ENCODE results near the gene FAM163B.

FAM163B gene

GRCh38 chr9:133615606-133616188 lies 6.5 kb upstream of the FAM163B start:
- FAIRE-seq, result no peak

DNA sequence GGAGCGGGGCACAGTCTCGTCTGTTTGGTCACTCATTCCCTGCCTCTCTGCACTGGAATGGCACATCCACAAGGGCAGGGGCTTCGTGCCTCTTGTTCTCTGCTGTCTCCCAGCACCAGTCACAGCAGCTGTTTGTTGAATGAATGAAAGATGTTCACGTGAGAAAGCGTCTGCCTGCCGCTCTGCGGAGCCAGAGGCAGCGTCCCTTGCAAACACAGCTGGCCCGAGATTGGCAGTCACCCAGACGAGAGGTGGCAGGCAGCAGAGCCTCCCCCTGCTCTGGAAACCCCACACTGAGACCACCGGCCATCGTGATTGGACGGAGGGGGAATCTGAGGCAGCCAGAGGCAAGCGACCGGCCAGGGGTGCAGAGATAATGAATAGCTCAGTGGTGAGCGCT lies 6.0 kb upstream of the FAM163B start:
- FAIRE-seq, result no peak

DNA sequence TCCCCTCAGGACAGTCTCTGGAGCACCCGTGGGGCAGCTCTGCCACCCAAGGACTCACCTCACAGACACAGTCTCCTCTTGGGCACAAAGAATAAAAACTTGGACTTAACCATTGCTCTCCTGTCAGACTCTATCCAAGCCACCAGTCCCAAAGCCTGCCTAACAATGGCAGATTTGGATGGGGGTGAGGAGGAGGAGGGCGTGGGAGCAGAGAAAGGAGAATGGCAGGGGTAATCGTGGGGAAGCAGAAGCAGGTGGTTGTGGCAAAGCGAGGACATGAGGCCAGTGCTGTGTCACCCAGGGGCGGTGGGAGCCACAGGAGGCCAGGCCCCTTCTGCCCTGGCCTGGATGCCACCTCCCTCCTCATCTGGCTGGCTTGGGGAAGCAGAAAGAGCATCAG lies 5.5 kb upstream of the FAM163B start:
- no peak for FAIRE-seq

DNA sequence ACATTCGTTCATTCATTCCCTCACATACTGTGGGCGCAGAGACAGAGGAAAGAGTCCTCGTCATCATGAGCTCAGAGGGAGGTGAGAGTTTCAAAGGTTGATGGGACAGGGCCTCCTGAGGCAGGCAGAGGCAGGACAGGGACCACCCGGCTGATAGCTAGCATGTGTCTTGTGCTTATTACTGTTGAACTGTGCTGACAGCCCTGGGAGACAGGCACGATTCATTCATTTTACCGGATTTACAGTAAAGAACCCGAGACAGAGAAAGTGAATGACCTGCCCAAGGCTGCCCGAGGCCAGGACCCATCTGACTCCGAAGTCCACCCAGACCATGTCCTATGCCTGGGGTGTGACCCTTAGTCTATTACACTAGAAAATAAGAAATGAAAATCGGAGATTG lies 4.9 kb upstream of the FAM163B start:
- no peak for FAIRE-seq

GRCh38 chr9:133613432-133613831 lies 4.2 kb upstream of the FAM163B start:
- no peak for FAIRE-seq

DNA sequence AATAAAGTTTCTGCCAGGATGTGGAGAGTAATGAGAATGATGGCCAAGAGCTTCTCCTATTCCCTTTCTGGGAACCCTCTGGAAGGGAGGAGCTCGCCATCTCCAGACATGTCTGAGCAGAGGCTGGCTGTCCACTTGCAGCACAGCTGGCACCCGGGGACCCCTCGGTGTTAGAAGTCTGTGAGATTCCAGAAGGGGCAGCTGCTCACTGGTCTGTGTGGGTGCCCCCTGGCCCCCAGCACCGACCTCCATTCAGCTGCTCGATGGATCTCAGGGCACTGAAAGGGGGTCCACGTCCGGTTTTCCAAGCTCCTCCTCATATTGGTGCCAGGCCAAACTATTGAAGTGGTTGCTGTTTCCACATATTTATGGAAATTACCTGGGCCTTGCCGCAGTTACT lies 3.6 kb upstream of the FAM163B start:
- no peak for FAIRE-seq

DNA sequence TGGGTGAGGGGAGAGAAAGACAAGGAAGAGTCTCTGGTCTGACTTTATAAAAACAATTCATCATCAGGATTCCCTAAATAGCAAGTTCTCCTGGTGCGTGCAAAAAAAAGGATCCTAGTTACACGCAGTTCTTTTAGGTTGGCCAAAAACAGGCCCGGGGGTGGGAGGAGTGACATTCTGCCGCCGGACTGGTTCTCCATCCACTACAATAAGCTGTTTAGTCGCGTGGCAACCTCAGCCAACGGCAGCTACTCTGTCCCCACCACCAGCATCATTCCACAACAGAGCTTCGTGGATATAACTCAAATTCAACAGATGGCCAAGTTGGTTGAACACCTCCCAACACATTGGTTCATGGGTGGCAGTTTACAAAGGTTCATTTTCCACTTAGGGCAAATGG lies 2.9 kb upstream of the FAM163B start:
- FAIRE-seq, result no peak

- no peak for FAIRE-seq
Measured at GRCh38 chr9:133610845-133611244, 1.7 kb upstream of the FAM163B start.

- no peak for FAIRE-seq
Measured at GRCh38 chr9:133608889-133609288, 300 bp downstream of the FAM163B start.

- FAIRE-seq, result no peak
Measured at GRCh38 chr9:133608382-133608781, 807 bp downstream of the FAM163B start.

DNA sequence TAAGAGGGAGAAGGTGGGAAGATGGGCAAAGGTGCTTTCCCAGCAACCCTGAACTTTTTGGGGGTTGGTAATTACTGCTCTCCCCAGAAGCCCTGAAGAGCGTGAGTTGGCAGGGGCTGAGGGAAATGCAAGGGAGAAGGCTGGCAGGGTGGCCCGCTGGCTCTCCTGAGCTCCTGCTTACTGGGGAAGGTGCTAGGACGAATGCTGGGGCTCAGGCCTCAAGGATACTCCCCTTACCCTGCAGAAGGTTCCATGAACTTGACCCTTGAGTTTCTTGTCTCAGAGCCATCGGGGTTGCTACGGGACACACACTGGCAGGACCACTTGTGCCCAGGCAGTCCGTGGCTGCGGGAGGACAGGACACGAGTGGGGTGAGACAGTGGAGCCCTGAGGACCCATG lies 1.2 kb downstream of the FAM163B start:
- no peak for FAIRE-seq

GRCh38 chr9:133607381-133607780 lies 1.8 kb downstream of the FAM163B start:
- FAIRE-seq, result no peak

DNA sequence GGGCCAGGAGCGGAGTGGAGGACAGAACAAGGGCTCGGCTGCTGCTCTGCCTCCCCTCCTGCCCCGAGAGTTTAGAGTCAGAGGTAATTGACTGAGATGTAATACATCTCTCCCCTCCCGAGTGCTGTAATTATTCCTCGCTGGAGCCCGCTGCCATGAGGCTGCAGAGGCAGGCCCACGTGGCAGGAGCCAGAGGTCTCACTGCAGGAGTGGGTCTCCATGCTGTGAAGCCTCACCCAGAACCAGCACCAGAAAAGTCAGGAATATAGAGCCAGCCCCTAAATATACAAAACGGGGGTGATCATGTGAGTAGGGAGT lies 2.5 kb downstream of the FAM163B start:
- no peak for FAIRE-seq

DNA sequence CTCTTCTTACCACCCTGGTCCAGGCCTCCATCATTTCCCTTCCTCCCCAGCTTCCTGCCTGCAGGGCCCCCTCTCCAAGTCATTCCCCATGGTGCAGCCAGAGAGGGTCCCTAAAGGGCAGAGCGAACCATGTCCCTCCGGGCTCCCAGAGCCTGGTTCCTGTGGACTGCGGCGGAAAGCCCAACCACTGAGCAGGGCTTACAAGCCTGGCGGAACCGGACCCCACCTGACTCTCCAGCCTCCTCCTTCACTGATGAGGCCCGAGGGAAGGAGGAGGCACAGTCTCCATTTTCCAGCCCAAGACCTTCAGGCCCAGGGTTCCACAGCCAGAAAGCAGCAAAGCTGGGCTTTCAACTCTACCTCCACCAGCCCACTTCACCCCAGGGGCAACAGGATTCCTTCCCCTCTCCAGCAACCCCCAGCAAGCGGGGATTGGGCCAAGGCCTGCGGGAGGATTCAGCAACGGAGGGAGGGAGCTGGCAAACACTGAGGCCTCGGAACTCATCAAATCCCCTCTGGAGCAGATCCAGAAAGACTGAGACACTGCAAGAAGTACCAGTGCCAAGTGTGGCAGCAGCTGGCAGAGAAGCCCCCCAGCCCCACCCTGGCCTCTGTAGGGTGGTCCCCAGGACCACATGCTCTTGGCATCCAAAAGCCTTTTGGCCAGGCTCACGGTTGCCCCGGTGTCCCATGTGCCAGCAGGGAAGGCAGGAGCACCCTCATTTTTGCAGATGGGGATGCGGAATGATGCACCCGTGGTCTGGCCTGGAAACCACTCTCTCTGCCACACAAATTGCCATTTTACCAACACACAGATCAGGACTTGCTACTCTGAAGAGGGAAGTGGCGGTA lies 3.1 kb downstream of the FAM163B start:
- no peak for FAIRE-seq

- FAIRE-seq, result no peak
Measured at GRCh38 chr9:133605446-133605845, 3.7 kb downstream of the FAM163B start.

GRCh38 chr9:133604856-133605255 lies 4.3 kb downstream of the FAM163B start:
- no peak for FAIRE-seq

DNA sequence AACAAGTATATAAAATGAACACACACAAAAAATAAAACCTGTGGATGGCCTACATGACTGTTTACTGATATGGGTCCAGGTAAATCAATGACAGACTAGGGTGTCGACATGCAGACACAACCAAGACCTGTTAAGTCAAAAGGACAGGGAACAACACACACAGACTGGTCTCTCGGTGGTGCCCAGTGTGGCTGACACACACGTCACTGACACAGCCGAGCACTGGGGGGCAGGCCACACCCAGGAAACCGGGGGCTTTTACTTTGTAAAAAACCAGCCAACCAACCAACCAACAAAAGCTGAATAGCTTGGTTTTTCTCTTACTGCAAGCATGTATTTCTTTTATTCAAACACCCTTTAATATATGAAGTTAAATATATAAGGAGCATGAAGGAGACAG lies 5.0 kb downstream of the FAM163B start:
- FAIRE-seq, result no peak

- FAIRE-seq, result no peak
Measured at GRCh38 chr9:133603135-133603927, 5.9 kb downstream of the FAM163B start.

- no peak for FAIRE-seq
Measured at GRCh38 chr9:133602277-133602676, 6.9 kb downstream of the FAM163B start.

- FAIRE-seq, result no peak
Measured at GRCh38 chr9:133601746-133602145, 7.4 kb downstream of the FAM163B start.

GRCh38 chr9:133600739-133601138 lies 8.4 kb downstream of the FAM163B start:
- FAIRE-seq, result no peak

- FAIRE-seq, result no peak
Measured at GRCh38 chr9:133599470-133600173, 9.6 kb downstream of the FAM163B start.

DNA sequence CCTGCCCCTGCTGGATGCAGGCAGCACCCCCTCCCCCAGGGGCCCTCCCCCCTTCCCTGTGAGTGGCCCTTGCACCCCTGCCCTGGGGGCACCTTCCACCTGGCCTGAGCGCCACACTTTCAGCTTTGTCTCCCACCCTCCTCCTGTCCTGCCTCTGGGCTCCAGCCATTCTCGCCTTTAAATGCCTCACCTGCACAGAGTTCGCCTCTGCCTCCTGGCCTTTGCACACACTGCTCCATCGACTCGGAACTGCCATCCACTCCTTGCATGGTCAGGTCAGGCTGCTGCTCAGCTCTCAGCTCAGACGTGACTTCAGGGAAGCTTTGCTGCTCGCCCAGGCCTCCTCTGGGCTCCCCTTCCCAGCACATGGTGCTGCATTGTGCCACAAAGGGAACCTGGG lies 10.2 kb downstream of the FAM163B start:
- FAIRE-seq, result no peak
